Chondrocyte (in vitro differentiated cells): ENCODE data around the gene KRT84. TPM values are rescaled to one million over a fixed set of nuclear protein-coding genes. Genes with fewer than 3 reads are reported as not detected.

Source experiments
- DNase-seq: peaks from one replicate; pipeline ENCODE4 v3.0.0; 2021; ENCODE audit warnings: mixed read lengths, low spot score
- H3K27ac Mint-ChIP-seq: one replicate; pipeline ENCODE4 v1.8.0; 2021; ENCODE audit warnings: mild to moderate bottlenecking, moderate library complexity, mixed read lengths; ENCODE audit not compliant: unreplicated experiment
- H3K27me3 Mint-ChIP-seq: 2 replicates; pipeline ENCODE4 v1.8.0; 2021; ENCODE audit warnings: low read depth, mixed read lengths
- H3K36me3 Mint-ChIP-seq: 2 replicates; pipeline ENCODE4 v1.8.0; 2021; ENCODE audit warnings: low read depth, mixed read lengths
- H3K4me1 Mint-ChIP-seq: 2 replicates; pipeline ENCODE4 v1.8.0; 2021; ENCODE audit warnings: low read depth, mild to moderate bottlenecking, mixed read lengths
- H3K4me3 Mint-ChIP-seq: one replicate; pipeline ENCODE4 v1.8.0; 2021; ENCODE audit warnings: mild to moderate bottlenecking, moderate library complexity, mixed read lengths; ENCODE audit not compliant: unreplicated experiment
- H3K9me3 Mint-ChIP-seq: 2 replicates; pipeline ENCODE4 v1.8.0; 2021; ENCODE audit warnings: low read depth, mixed read lengths
- CTCF ChIP-seq: fragments of 200-600 bp; sonication (generic); IDR thresholded peaks from 2 replicates; pipeline ENCODE4 v1.5.0; 2021; ENCODE audit warnings: antibody characterized with exemption, mild to moderate bottlenecking, moderate library complexity
- total RNA-seq: library from RNA; stranded (reverse); gene quantifications from 3 replicates; pipeline ENCODE4 v1.2.1, GENCODE V29; 2021

The KRT84 gene
- total RNA-seq, 1 donor from 2014 or later = not detected

DNA sequence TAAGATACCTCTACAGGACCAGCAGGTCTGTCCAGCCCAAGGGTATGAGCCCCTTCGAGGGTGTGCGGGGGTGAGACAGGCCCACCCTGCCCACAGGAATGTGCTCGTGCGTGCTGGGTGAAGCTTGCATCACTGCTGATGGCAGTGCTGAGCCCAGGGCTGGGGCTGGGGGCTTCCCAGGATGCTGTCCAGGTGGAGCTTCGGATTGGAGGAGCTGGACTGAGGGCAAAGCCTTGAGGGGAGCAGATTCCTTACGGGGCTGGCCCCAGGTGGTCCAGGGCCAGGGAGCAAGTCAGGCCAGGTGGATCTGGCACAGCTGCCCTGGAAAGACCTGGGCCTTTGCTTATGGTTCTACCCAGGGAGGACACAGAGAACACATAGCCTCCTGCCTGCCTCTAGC is 15.6 kb downstream of the KRT84 start:
- H3K9me3 Mint-ChIP-seq = peaks cover 9% of the 10 kb centered on the region
- H3K36me3 Mint-ChIP-seq = peaks cover 2% of the 10 kb centered on the region
- peaks cover 17% of the 10 kb centered on the region for H3K27me3 Mint-ChIP-seq
- H3K4me1 Mint-ChIP-seq = peaks cover 24% of the 10 kb centered on the region
- DNase-seq = no peak
- no peak for TF ChIP-seq CTCF
- H3K4me3 Mint-ChIP-seq = no peak overlapping the region
- H3K27ac Mint-ChIP-seq = no peak overlapping the region

GRCh38 chr12:52369211-52369610 is 16.2 kb downstream of the KRT84 start:
- H3K4me3 Mint-ChIP-seq = no peak overlapping the region
- H3K4me1 Mint-ChIP-seq = peaks cover 24% of the 10 kb centered on the region
- H3K27ac Mint-ChIP-seq = no peak overlapping the region
- no peak for TF ChIP-seq CTCF
- H3K9me3 Mint-ChIP-seq = peaks cover 6% of the 10 kb centered on the region
- no peak for DNase-seq
- H3K27me3 Mint-ChIP-seq = peaks cover 20% of the 10 kb centered on the region
- peaks cover 2% of the 10 kb centered on the region for H3K36me3 Mint-ChIP-seq

- Mint-ChIP-seq H3K9me3 (no peaks in the 10 kb centered on the region), H3K27ac (no peak overlapping the region), H3K4me1 (peaks cover 24% of the 10 kb centered on the region), H3K36me3 (no peaks in the 10 kb centered on the region), H3K4me3 (no peak overlapping the region), H3K27me3 (peaks cover 24% of the 10 kb centered on the region)
- no peak for DNase-seq
- TF ChIP-seq CTCF = no peak
Measured at GRCh38 chr12:52368508-52368907, 16.9 kb downstream of the KRT84 start.

- H3K9me3 Mint-ChIP-seq = no peaks in the 10 kb centered on the region
- no peaks in the 10 kb centered on the region for H3K36me3 Mint-ChIP-seq
- H3K4me1 Mint-ChIP-seq = peaks cover 24% of the 10 kb centered on the region
- no peak overlapping the region for H3K4me3 Mint-ChIP-seq
- TF ChIP-seq CTCF = no peak
- peaks cover 30% of the 10 kb centered on the region for H3K27me3 Mint-ChIP-seq
- no peak for DNase-seq
- H3K27ac Mint-ChIP-seq = no peak overlapping the region
Measured at GRCh38 chr12:52367876-52368275, 17.6 kb downstream of the KRT84 start.

GRCh38 chr12:52366738-52367485 is 18.5 kb downstream of the KRT84 start, which contains the start of gene KRT85:
KRT85 (minus strand) TSS chr12:52367481; CDS start chr12:52367405, 76 bp downstream.
- Mint-ChIP-seq H3K4me1 (peaks cover 15% of the 10 kb centered on the region), H3K4me3 (no peak within 1 kb of the TSS), H3K27ac (no peak within 1 kb of the TSS), H3K36me3 (no peaks in the 10 kb centered on the region), H3K9me3 (no peaks in the 10 kb centered on the region), H3K27me3 (peaks cover 30% of the 10 kb centered on the region)
- no peak for DNase-seq
- no peak for TF ChIP-seq CTCF
